Loucy (cell line): ENCODE results near the gene SERPINE1.

Source experiments
- H2AFZ ChIP-seq: fragments of 200-600 bp; sonication (generic); 2 replicates; pipeline ENCODE4 v1.6.0; 2016; ENCODE audit warnings: antibody characterized with exemption, mild to moderate bottlenecking, low read length, moderate library complexity
- H3F3A ChIP-seq: fragments of 200-600 bp; 2 replicates; pipeline ENCODE4 v1.6.0; 2016; ENCODE audit warnings: antibody characterized with exemption, low read depth, mild to moderate bottlenecking
- H3K27me3 ChIP-seq: fragments of 200-600 bp; sonication (generic); 2 replicates; pipeline ENCODE4 v1.6.1; 2014; ENCODE audit warnings: low read length, mild to moderate bottlenecking; ENCODE audit not compliant: insufficient read depth, poor library complexity, severe bottlenecking
- H3K36me3 ChIP-seq: fragments of 200-600 bp; sonication (generic); 2 replicates; pipeline ENCODE4 v1.6.1; 2016; ENCODE audit warnings: low read length; ENCODE audit not compliant: insufficient read depth
- H3K4me1 ChIP-seq: fragments of 200-600 bp; sonication (generic); 2 replicates; pipeline ENCODE4 v1.5.1; 2014; ENCODE audit warnings: low read length, mild to moderate bottlenecking; ENCODE audit not compliant: insufficient read depth, poor library complexity, severe bottlenecking
- H3K4me2 ChIP-seq: fragments of 200-600 bp; sonication (generic); 2 replicates; pipeline ENCODE4 v1.6.0; 2014; ENCODE audit warnings: antibody characterized with exemption, low read length, low read depth, mild to moderate bottlenecking; ENCODE audit not compliant: poor library complexity, severe bottlenecking
- H3K4me3 ChIP-seq: fragments of 200-600 bp; sonication (generic); 2 replicates; pipeline ENCODE4 v1.5.1; 2014; ENCODE audit warnings: low read length, mild to moderate bottlenecking, mixed read lengths; ENCODE audit not compliant: poor library complexity, severe bottlenecking
- H3K79me2 ChIP-seq: fragments of 200-600 bp; sonication (generic); 2 replicates; pipeline ENCODE4 v1.6.1; 2014; ENCODE audit warnings: low read length; ENCODE audit not compliant: insufficient read depth
- H3K9ac ChIP-seq: fragments of 200-600 bp; sonication (generic); 2 replicates; pipeline ENCODE4 v1.6.0; 2014; ENCODE audit warnings: mild to moderate bottlenecking, low read depth, low read length, moderate library complexity; ENCODE audit not compliant: poor library complexity, severe bottlenecking
- H3K9me2 ChIP-seq: fragments of 200-600 bp; sonication (generic); replicated peaks from 2 replicates; pipeline ENCODE4 v1.6.1; 2016; ENCODE audit warnings: low read depth, low read length, mixed read lengths
- H3K9me3 ChIP-seq: fragments of 200-600 bp; sonication (generic); 2 replicates; pipeline ENCODE4 v1.6.1; 2014; ENCODE audit warnings: mild to moderate bottlenecking, antibody characterized with exemption, low read length, low read depth; ENCODE audit not compliant: insufficient read depth
- H4K20me1 ChIP-seq: fragments of 200-600 bp; sonication (generic); 2 replicates; pipeline ENCODE4 v1.6.0; 2014; ENCODE audit warnings: antibody characterized with exemption, low read length, mild to moderate bottlenecking; ENCODE audit not compliant: insufficient read depth, poor library complexity, severe bottlenecking
- EZH2phosphoT487 ChIP-seq: fragments of 200-600 bp; IDR thresholded peaks from 2 replicates; pipeline ENCODE4 v1.6.1; 2018; ENCODE audit warnings: antibody characterized with exemption, mild to moderate bottlenecking, moderate library complexity, borderline replicate concordance
- TF ChIP-seq, protein P1 (sequence below): fragments of 200-600 bp; sonication (generic); conservative IDR thresholded peaks from 2 replicates; pipeline ENCODE4 v1.5.1; 2014; ENCODE audit warnings: mild to moderate bottlenecking, antibody characterized with exemption, low read length

The SERPINE1 gene

DNA sequence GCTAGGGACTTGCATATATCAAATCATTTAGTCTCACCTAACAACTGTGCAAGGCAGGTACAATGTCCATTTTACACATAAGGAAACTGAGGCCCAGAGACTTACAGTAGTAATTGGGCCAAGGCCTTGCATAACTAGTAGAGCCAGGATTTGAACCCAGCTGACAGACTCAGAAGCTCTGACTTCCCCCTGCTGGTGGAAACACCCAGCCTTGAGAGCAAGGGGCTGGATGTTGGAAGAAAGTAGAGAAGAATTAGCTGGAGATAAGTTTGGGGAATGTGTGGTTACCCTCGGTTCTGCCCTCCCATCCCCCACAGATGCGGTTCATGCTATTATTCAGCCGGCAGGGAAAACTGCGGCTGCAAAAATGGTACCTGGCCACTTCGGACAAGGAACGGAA is 29.4 kb downstream of the SERPINE1 start:
- no peaks in the 10 kb centered on the region for H3K9me2 ChIP-seq
- no peak for TF ChIP-seq EZH2phosphoT487
- TF ChIP-seq, protein P1, sequence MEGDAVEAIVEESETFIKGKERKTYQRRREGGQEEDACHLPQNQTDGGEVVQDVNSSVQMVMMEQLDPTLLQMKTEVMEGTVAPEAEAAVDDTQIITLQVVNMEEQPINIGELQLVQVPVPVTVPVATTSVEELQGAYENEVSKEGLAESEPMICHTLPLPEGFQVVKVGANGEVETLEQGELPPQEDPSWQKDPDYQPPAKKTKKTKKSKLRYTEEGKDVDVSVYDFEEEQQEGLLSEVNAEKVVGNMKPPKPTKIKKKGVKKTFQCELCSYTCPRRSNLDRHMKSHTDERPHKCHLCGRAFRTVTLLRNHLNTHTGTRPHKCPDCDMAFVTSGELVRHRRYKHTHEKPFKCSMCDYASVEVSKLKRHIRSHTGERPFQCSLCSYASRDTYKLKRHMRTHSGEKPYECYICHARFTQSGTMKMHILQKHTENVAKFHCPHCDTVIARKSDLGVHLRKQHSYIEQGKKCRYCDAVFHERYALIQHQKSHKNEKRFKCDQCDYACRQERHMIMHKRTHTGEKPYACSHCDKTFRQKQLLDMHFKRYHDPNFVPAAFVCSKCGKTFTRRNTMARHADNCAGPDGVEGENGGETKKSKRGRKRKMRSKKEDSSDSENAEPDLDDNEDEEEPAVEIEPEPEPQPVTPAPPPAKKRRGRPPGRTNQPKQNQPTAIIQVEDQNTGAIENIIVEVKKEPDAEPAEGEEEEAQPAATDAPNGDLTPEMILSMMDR = peak; percentile 38
- no peak overlapping the region for H3K4me2 ChIP-seq
- no peaks in the 10 kb centered on the region for H3K36me3 ChIP-seq
- H4K20me1 ChIP-seq = peaks cover 6% of the 10 kb centered on the region
- H3K27me3 ChIP-seq = no peaks in the 10 kb centered on the region
- H3K79me2 ChIP-seq = peaks cover 15% of the 10 kb centered on the region
- no peaks in the 10 kb centered on the region for H3K9me3 ChIP-seq
- H2AFZ ChIP-seq = no peak overlapping the region
- peaks cover 7% of the 10 kb centered on the region for H3K4me1 ChIP-seq
- H3K9ac ChIP-seq = peak overlapping the region; percentile 96
- H3F3A ChIP-seq = no peaks in the 10 kb centered on the region
- H3K4me3 ChIP-seq = no peak overlapping the region

DNA sequence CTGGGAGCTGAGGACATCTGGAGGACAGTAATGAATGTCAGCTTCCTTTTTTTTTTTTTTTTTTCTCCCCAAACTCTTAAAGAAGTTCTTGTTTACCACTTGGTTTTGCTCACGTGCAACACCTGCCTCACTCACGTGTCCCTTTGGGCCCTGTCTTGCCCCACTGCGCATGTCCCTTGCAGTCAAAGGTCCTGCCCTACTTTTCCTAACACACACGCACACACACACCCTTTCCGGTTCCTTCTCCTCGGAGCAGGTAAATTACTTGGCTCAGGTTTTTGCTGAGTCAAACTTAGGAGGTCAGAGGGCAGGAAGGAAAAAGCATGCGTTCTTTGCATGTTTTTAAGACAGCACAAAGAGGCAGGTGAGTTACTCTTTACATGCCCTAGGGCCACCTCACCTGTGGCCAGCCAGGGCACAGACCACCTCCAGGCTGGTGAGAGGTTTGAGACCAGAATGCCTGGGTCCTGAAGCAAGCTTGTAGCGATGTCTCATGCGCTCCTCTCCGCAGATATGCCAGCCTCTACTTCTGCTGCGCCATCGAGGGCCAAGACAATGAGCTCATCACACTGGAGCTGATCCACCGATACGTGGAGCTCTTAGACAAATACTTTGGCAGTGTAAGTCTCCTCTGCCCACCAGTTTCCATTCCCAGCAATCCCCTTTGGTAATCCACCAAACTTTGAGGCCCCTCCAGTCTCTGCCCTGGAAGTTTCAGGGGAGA is 30.1 kb downstream of the SERPINE1 start:
- Histone ChIP-seq H3K9me2 (no peaks in the 10 kb centered on the region), H3K36me3 (no peaks in the 10 kb centered on the region), H3K4me1 (peaks cover 8% of the 10 kb centered on the region), H3K79me2 (peaks cover 15% of the 10 kb centered on the region), H3K4me2 (no peak overlapping the region), H3K9ac (no peak overlapping the region), H3K4me3 (no peak overlapping the region), H4K20me1 (peaks cover 6% of the 10 kb centered on the region), H3K27me3 (no peaks in the 10 kb centered on the region), H3K9me3 (no peaks in the 10 kb centered on the region), H2AFZ (no peak overlapping the region), H3F3A (0 out of 2 replicates have a peak, but pooled peaks cover 3% of the 10 kb centered on the region)
- no peak for TF ChIP-seq EZH2phosphoT487
- TF ChIP-seq, protein P1 = no peak

DNA sequence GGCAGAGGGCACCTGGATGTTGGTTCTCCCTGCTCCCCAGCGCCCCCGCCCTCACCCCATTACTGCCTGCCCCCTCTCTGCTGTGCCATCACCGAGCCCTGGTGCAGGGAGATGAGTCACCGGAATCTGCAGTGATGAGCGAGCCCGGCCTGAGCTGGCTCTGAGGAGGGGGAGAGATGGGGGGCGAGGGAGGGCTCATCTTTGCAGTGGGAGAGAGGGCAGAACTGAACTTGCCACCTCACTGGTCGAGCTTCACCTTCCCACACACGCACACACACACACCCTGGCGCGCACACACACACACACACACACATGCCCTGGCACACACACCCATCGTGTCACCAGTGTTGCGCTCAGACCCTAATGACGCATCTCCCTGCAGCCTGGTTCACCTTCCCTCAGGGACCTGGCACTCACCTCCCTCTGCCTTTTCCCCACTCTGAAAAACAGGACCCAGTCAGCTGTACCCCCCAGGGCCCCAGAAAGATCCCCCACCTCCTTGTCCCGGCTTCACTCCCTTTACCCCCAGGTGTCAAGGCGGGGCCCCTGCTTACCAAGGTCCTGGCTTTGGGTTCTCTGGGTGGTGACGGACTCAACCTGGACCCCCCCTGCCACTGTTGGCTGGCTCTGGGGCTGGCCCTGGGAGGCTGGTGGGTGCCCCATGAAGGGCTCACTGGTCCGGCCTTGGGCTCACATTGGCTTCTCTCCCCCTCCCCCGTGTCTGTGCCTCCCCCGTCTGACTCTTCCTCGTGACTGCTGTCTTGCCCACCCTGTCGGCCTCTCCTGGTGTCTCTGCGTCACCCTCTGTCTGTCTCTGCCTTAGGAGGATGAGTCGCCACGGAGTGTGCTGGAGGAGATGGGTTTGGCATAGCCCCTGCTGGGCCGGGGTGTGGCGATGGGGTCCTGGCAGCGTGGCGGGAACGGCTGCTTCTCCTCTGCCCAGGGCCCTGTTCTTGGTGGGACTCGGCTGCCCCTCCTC is 33.1 kb downstream of the SERPINE1 start:
- no peaks in the 10 kb centered on the region for H3K9me3 ChIP-seq
- 0 out of 2 replicates have a peak, but pooled peaks cover 3% of the 10 kb centered on the region for H3F3A ChIP-seq
- no peaks in the 10 kb centered on the region for H3K27me3 ChIP-seq
- no peak overlapping the region for H2AFZ ChIP-seq
- H4K20me1 ChIP-seq = peaks cover 16% of the 10 kb centered on the region
- no peak overlapping the region for H3K9ac ChIP-seq
- peaks cover 11% of the 10 kb centered on the region for H3K4me1 ChIP-seq
- H3K9me2 ChIP-seq = no peaks in the 10 kb centered on the region
- no peaks in the 10 kb centered on the region for H3K36me3 ChIP-seq
- no peak overlapping the region for H3K4me2 ChIP-seq
- no peak overlapping the region for H3K4me3 ChIP-seq
- TF ChIP-seq, protein P1 = no peak
- TF ChIP-seq EZH2phosphoT487 = no peak
- peaks cover 16% of the 10 kb centered on the region for H3K79me2 ChIP-seq
